Activated T-cell treated with anti-CD3 and anti-CD28 coated beads, Interleukin-2, amount 50 U/mL, for 72 hours (primary cell): Measurements from ENCODE around the gene NRCAM. TPM values are rescaled to one million over a fixed set of nuclear protein-coding genes. Genes with fewer than 3 reads are reported as not detected.

Experiments
- ATAC-seq, 2 donors: fragments of 150-1000 bp; cut with Tn5 transposase; replicated peaks in 1 of 2; 2 replicates each; pipeline ENCODE4 v1.10.0; 2021; ENCODE audit warnings: moderate library complexity in 2 of 2, mild to moderate bottlenecking in 1 of 2
- DNase-seq, 2 donors: peaks; one replicate each; pipeline ENCODE4 v3.0.0; 2021 to 2022; ENCODE audit warnings: mixed read lengths in 1 of 2
- H3K27ac Mint-ChIP-seq: one replicate; pipeline ENCODE4 v1.8.0; 2022; ENCODE audit warnings: mild to moderate bottlenecking, moderate library complexity, mixed read lengths
- H3K27me3 Mint-ChIP-seq: one replicate; pipeline ENCODE4 v1.8.0; 2022; ENCODE audit warnings: low read depth, mixed read lengths
- H3K36me3 Mint-ChIP-seq, 2 donors: one replicate each; pipeline ENCODE4 v1.8.0; 2022; ENCODE audit warnings: mixed read lengths in 2 of 2, mild to moderate bottlenecking in 1 of 2; ENCODE audit not compliant: insufficient read depth in 2 of 2
- H3K4me1 Mint-ChIP-seq: one replicate; pipeline ENCODE4 v1.8.0; 2022; ENCODE audit warnings: low read depth, mixed read lengths
- H3K4me3 Mint-ChIP-seq, 2 donors: one replicate each; pipeline ENCODE4 v1.8.0; 2022; ENCODE audit warnings: mild to moderate bottlenecking in 2 of 2, mixed read lengths in 2 of 2, moderate library complexity in 2 of 2
- H3K9me3 Mint-ChIP-seq, 2 donors: one replicate each; pipeline ENCODE4 v1.8.0; 2022; ENCODE audit warnings: mixed read lengths in 2 of 2
- total RNA-seq, 2 donors: library from RNA; stranded (reverse); gene quantifications; one replicate each; pipeline ENCODE4 v1.2.3, GENCODE V29; 2022

NRCAM gene
- total RNA-seq, 2 donors from 2014 or later, result 2.5 to 4.1 TPM

DNA sequence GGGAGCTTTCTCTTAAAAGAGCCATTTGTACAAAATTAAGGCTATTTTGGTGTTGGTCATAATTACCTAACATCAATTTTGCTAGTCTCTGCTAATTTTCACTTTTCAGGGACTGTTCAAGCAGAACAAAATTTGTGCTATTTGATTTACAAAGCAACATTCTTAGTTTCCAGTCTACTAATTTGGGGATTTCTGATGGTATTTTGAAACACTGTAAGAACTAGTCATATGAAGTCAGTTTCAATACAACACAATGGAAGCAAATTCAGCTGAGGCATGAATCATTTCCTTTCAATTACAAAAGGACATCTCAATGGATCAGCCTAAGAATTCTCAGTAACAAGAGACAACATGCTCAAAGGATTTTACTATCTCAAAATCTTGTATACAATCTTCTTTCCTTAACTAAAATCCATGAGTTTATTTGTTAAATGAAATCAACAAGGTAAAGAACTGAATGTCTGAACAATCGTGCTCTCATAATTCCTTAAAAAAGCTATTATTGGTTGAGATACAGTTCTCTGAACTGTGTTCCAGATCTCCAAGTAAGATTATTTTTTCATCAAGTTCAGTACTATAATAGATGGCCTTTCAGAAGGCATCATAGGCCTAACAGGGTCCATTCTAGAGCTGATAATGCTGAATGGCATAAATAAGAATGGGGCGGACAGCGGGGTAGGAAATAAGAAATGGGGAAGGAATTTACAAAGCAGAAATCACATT, 144.6 kb downstream of the NRCAM start:
- Mint-ChIP-seq H3K27ac (peak overlapping the region; percentile 22), H3K4me1 (peaks cover 42% of the 10 kb centered on the region), H3K9me3 (no peaks in the 10 kb centered on the region), H3K36me3 (no peaks in the 10 kb centered on the region), H3K27me3 (no peaks in the 10 kb centered on the region), H3K4me3 (peak overlapping the region; percentile 12 to 40)
- peak; percentile 82 to 84 for ATAC-seq
- no peak for DNase-seq

DNA sequence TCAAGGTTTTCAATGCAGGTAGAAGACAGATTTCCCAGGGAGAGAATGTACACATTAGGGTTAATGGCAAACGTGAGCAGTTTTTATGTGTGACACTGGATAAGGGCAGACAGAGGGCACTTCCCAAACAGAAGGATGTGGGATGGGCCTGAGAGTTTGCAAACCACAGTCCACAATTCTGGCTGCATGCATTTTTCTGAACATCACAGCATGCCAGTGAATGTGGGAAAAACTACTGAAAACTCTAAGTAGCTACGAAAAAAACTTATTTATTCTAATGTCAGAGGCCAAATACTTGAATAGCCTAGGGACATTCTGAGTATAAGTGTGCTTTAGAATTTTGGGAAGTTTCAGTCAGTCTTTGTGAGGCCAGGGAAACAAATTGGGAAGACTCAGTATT, 145.9 kb downstream of the NRCAM start:
- no peak for ATAC-seq

GRCh38 chr7:108308903-108309302, 147.3 kb downstream of the NRCAM start:
- Mint-ChIP-seq H3K27ac (no peak overlapping the region), H3K4me1 (peaks cover 42% of the 10 kb centered on the region), H3K27me3 (no peaks in the 10 kb centered on the region), H3K9me3 (no peaks in the 10 kb centered on the region), H3K36me3 (no peaks in the 10 kb centered on the region), H3K4me3 (peak overlapping the region in 1 of 2 donors; percentile 27)
- ATAC-seq, result peak; percentile 34 to 60
- DNase-seq, result no peak

More for the DNA sequence above, 145.9 kb downstream of the NRCAM start:
- Mint-ChIP-seq H3K9me3 (no peaks in the 10 kb centered on the region), H3K4me3 (no peak overlapping the region), H3K27me3 (no peaks in the 10 kb centered on the region), H3K36me3 (no peaks in the 10 kb centered on the region), H3K27ac (no peak overlapping the region), H3K4me1 (peaks cover 42% of the 10 kb centered on the region)
- DNase-seq, result no peak

DNA sequence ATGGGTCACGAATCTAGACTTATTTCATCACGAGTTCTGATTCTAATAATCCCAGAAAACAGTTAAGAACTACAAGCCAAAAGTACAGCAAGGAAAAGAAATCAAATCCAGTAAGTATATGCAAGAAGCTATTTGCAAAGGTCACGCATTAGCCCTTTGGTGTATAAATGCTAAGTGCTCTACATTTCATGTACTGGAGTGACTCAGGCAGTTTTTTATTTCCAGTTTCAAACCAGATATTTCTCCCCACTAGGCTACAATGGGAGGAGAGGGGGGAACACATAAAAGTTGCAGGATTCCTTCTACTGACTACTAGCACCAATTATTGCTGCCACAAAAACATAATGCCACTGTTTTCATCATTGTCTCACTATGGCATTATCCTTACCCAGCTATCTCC, 148.0 kb downstream of the NRCAM start:
- Mint-ChIP-seq H3K27ac (no peak overlapping the region), H3K27me3 (no peaks in the 10 kb centered on the region), H3K4me3 (no peak overlapping the region), H3K36me3 (no peaks in the 10 kb centered on the region), H3K4me1 (peaks cover 42% of the 10 kb centered on the region), H3K9me3 (no peaks in the 10 kb centered on the region)
- DNase-seq (no peak), ATAC-seq (no peak)

GRCh38 chr7:108307595-108307994, 148.6 kb downstream of the NRCAM start:
- no peaks in the 10 kb centered on the region for H3K36me3 Mint-ChIP-seq
- no peak for DNase-seq
- no peak overlapping the region for H3K27ac Mint-ChIP-seq
- no peaks in the 10 kb centered on the region for H3K9me3 Mint-ChIP-seq
- H3K27me3 Mint-ChIP-seq, result no peaks in the 10 kb centered on the region
- no peak for ATAC-seq
- H3K4me3 Mint-ChIP-seq, result no peak overlapping the region
- H3K4me1 Mint-ChIP-seq, result peaks cover 42% of the 10 kb centered on the region

GRCh38 chr7:108307194-108307593, 149.0 kb downstream of the NRCAM start:
- Mint-ChIP-seq H3K27me3 (no peaks in the 10 kb centered on the region), H3K4me1 (peaks cover 42% of the 10 kb centered on the region), H3K27ac (no peak overlapping the region), H3K36me3 (no peaks in the 10 kb centered on the region), H3K9me3 (no peaks in the 10 kb centered on the region), H3K4me3 (no peak overlapping the region)
- DNase-seq, result no peak
- no peak for ATAC-seq

DNA sequence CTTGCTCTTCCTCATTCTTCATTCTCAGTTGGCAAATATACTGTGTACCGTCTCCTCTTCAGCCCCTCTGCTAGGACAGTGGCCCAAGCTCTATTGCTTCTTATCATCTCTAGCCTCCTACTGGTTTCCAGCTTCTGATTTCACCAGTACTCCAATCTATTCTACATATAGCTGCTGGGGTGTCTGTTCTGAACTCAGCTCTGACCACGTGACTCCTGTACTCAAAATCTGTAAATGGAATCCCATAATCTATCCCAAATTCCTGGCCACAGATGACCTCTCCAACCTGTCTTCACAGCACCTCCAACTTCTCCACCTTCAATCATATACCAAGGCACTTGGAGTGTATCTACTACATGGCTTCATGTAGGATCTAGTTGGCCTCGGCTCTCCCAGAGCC, 152.9 kb downstream of the NRCAM start:
- Mint-ChIP-seq H3K4me3 (no peak overlapping the region), H3K9me3 (no peaks in the 10 kb centered on the region), H3K27me3 (no peaks in the 10 kb centered on the region), H3K27ac (no peak overlapping the region), H3K4me1 (peaks cover 7% of the 10 kb centered on the region), H3K36me3 (no peaks in the 10 kb centered on the region)
- ATAC-seq, result no peak
- no peak for DNase-seq

DNA sequence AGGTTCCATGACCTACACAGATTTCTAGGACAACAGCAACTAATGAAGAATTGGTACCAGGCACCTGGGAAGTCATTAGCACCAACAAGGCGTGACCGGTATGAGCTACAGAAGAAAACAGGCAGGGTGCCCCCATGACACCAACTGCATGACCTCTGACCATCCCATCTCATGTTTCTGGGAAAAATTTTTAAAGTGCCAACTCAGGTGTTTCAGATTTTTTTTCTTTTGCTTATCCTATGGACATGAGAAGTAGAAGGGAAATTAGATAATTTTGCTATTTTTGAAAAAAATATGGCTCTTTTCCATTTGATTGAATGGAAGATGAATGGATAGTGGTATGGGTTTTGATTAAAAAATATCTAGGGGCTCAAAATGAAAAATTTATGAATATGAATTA, 154.8 kb downstream of the NRCAM start:
- no peaks in the 10 kb centered on the region for H3K36me3 Mint-ChIP-seq
- no peaks in the 10 kb centered on the region for H3K9me3 Mint-ChIP-seq
- no peak overlapping the region for H3K4me3 Mint-ChIP-seq
- no peaks in the 10 kb centered on the region for H3K4me1 Mint-ChIP-seq
- H3K27me3 Mint-ChIP-seq, result no peaks in the 10 kb centered on the region
- no peak for ATAC-seq
- DNase-seq, result no peak
- H3K27ac Mint-ChIP-seq, result no peak overlapping the region

DNA sequence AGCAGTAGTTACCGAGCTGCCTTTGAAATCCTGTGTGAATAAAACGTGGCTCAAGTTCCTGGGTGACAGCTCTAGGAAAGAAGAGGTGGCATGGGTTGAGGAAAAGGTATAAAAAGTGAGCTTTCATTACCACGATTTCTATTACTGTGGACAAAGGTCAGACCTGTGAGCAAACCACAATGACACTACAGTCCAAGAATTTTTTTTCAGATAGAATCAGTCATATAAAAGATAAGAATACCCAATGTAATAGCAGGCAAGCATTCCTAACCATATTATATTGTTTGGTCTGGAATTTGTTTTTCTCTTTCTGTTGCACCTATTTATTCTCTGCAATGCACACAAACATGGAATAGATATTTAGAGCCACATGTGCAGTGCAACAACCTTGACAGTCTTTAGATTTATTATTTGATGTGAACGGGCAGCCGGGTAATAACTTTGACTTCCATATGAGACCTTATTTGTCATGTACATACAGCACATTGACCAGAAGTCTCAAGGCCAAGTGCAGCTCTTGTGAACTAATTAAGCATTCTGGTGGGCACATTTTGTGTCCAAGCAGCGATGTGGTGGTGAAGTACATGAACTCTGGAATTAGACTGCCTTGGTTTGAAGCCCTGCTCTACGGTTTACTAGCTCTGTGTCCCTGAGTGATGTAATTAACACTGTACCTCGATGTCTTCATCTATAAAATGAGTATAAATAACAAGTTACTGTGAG, 156.8 kb downstream of the NRCAM start:
- ATAC-seq, result no peak
- Mint-ChIP-seq H3K4me1 (peaks cover 3% of the 10 kb centered on the region), H3K9me3 (no peaks in the 10 kb centered on the region), H3K27me3 (no peaks in the 10 kb centered on the region), H3K27ac (peak overlapping the region; percentile 20), H3K4me3 (no peak overlapping the region), H3K36me3 (no peaks in the 10 kb centered on the region)
- DNase-seq, result no peak

DNA sequence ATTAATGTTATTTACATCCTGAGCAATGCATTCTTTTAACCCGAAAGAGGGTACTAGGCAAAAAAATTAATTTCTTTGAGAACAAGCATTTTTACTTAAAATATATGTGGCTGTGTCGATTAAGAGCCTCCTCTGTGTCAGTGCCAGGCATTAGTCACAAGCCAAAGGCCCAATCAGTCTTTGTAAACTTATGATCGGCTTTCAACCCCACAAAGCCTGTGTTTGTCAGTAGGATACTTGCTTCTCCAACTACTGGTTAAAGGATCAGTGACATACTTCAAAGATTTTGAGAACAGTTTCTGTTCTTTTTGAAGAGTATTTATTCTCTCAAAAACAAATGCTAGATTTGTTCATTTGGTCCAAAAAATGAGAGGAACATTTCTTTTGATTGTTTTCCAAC, 159.3 kb downstream of the NRCAM start:
- H3K4me1 Mint-ChIP-seq, result peaks cover 6% of the 10 kb centered on the region
- H3K27ac Mint-ChIP-seq, result no peak overlapping the region
- ATAC-seq, result no peak
- H3K36me3 Mint-ChIP-seq, result no peaks in the 10 kb centered on the region
- H3K9me3 Mint-ChIP-seq, result no peaks in the 10 kb centered on the region
- H3K4me3 Mint-ChIP-seq, result no peak overlapping the region
- H3K27me3 Mint-ChIP-seq, result peaks cover 6% of the 10 kb centered on the region
- no peak for DNase-seq

GRCh38 chr7:108294595-108294994, 161.6 kb downstream of the NRCAM start:
- Mint-ChIP-seq H3K27me3 (peaks cover 6% of the 10 kb centered on the region), H3K27ac (no peak overlapping the region)

GRCh38 chr7:108293149-108293612, 163.1 kb downstream of the NRCAM start:
- no peaks in the 10 kb centered on the region for H3K36me3 Mint-ChIP-seq
- ATAC-seq (no peak), DNase-seq (no peak)
- peaks cover 6% of the 10 kb centered on the region for H3K27me3 Mint-ChIP-seq
- H3K4me3 Mint-ChIP-seq, result no peak overlapping the region
- H3K9me3 Mint-ChIP-seq, result no peaks in the 10 kb centered on the region
- peaks cover 17% of the 10 kb centered on the region for H3K4me1 Mint-ChIP-seq
- no peak overlapping the region for H3K27ac Mint-ChIP-seq

More at GRCh38 chr7:108294595-108294994, 161.6 kb downstream of the NRCAM start:
- DNase-seq (no peak), ATAC-seq (no peak)
- no peaks in the 10 kb centered on the region for H3K9me3 Mint-ChIP-seq
- H3K4me3 Mint-ChIP-seq, result no peak overlapping the region
- peaks cover 17% of the 10 kb centered on the region for H3K4me1 Mint-ChIP-seq
- no peaks in the 10 kb centered on the region for H3K36me3 Mint-ChIP-seq

GRCh38 chr7:108292541-108292940, 163.7 kb downstream of the NRCAM start:
- H3K4me1 Mint-ChIP-seq, result peaks cover 17% of the 10 kb centered on the region
- peaks cover 6% of the 10 kb centered on the region for H3K27me3 Mint-ChIP-seq
- H3K9me3 Mint-ChIP-seq, result no peaks in the 10 kb centered on the region
- no peak overlapping the region for H3K27ac Mint-ChIP-seq
- ATAC-seq, result no peak
- H3K36me3 Mint-ChIP-seq, result no peaks in the 10 kb centered on the region
- DNase-seq, result no peak
- H3K4me3 Mint-ChIP-seq, result no peak overlapping the region
